Liver (tissue), 9 donors: ENCODE measurements around the gene EVC. TPM values are rescaled to one million over a fixed set of nuclear protein-coding genes. Genes with fewer than 3 reads are reported as not detected.
A peak's percentile ranks its signal among the peaks of the same experiment; 100 is the strongest.
"Not testable (repeated sequence)": the region's sequence is repeated elsewhere in the genome, so short reads cannot be mapped to it uniquely, and the experiment has no call there.

Source experiments
- DNase-seq: peaks from one replicate; pipeline ENCODE4 v3.0.0-alpha.2; 2017; ENCODE audit warnings: low spot score
- H3K27ac ChIP-seq, 2 donors: one replicate each; pipeline ENCODE4 v1.7.0; 2013; ENCODE audit warnings: inconsistent platforms in 2 of 2, low read length in 2 of 2, control low read depth in 1 of 2, low read depth in 1 of 2, mild to moderate bottlenecking in 1 of 2
- H3K27me3 ChIP-seq, 4 donors: one replicate each; pipeline versions ENCODE4 v1.6.1 to v1.7.0; 2013; ENCODE audit warnings: low read length in 3 of 4, inconsistent platforms in 1 of 4, mild to moderate bottlenecking in 1 of 4, moderate library complexity in 1 of 4; ENCODE audit not compliant: control insufficient read depth in 4 of 4, insufficient read depth in 4 of 4
- H3K36me3 ChIP-seq, 4 donors: one replicate each; pipeline versions ENCODE4 v1.6.1 to v1.7.0; 2013; ENCODE audit warnings: low read length in 3 of 4, mild to moderate bottlenecking in 3 of 4, low read depth in 1 of 4, moderate library complexity in 1 of 4; ENCODE audit not compliant: control insufficient read depth in 4 of 4, insufficient read depth in 3 of 4
- H3K4me1 ChIP-seq, 4 donors: one replicate each; pipeline versions ENCODE4 v1.6.1 to v1.7.0; 2013; ENCODE audit warnings: low read length in 3 of 4, mild to moderate bottlenecking in 3 of 4, moderate library complexity in 1 of 4; ENCODE audit not compliant: control insufficient read depth in 4 of 4, insufficient read depth in 4 of 4
- H3K4me3 ChIP-seq, 3 donors: one replicate each; pipeline versions ENCODE4 v1.6.1 to v1.7.0; 2013; ENCODE audit warnings: low read length in 3 of 3, control low read depth in 1 of 3, low read depth in 1 of 3, mild to moderate bottlenecking in 1 of 3
- H3K9ac ChIP-seq, 2 donors: one replicate each; pipeline ENCODE4 v1.7.0; 2013; ENCODE audit warnings: low read length in 2 of 2, mild to moderate bottlenecking in 2 of 2, moderate library complexity in 2 of 2, control low read depth in 1 of 2, low read depth in 1 of 2
- H3K9me3 ChIP-seq, 4 donors: one replicate each; pipeline versions ENCODE4 v1.6.1 to v1.7.0; 2013; ENCODE audit warnings: low read length in 3 of 4; ENCODE audit not compliant: control insufficient read depth in 4 of 4
- ATF3 ChIP-seq: IDR thresholded peaks from 2 replicates; pipeline ENCODE4 v1.6.1; 2016; ENCODE audit warnings: antibody characterized with exemption
- CTCF ChIP-seq: fragments of 150-350 bp; IDR thresholded peaks from 2 replicates; pipeline ENCODE4 v1.5.1; 2017; ENCODE audit warnings: improper control_type of control experiment, low read depth, low read length; ENCODE audit not compliant: missing input control
- EGR1 ChIP-seq, 2 donors: IDR thresholded peaks; 2 replicates each; pipeline ENCODE4 v1.6.1; 2016 to 2018; ENCODE audit warnings: antibody characterized with exemption in 2 of 2, low read depth in 2 of 2
- FOXA2 ChIP-seq: IDR thresholded peaks from 2 replicates; pipeline ENCODE4 v1.6.1; 2016; ENCODE audit warnings: antibody characterized with exemption
- GABPA ChIP-seq, 2 donors: IDR thresholded peaks in 1 of 2; conservative IDR thresholded peaks in 1 of 2; 2 replicates each; pipeline ENCODE4 v1.6.1; 2016; ENCODE audit warnings: antibody characterized with exemption in 2 of 2, mild to moderate bottlenecking in 1 of 2, moderate library complexity in 1 of 2
- MAX ChIP-seq: IDR thresholded peaks from 2 replicates; pipeline ENCODE4 v1.6.1; 2016; ENCODE audit warnings: antibody characterized with exemption
- NR2F2 ChIP-seq: IDR thresholded peaks from 2 replicates; pipeline ENCODE4 v1.6.1; 2016; ENCODE audit warnings: antibody characterized with exemption
- RAD21 ChIP-seq, 2 donors: IDR thresholded peaks; 2 replicates each; pipeline ENCODE4 v1.6.1; 2016; ENCODE audit warnings: antibody characterized with exemption in 2 of 2, mild to moderate bottlenecking in 2 of 2
- REST ChIP-seq: IDR thresholded peaks from 2 replicates; pipeline ENCODE4 v1.6.1; 2016; ENCODE audit warnings: antibody characterized with exemption, mild to moderate bottlenecking
- RXRA ChIP-seq, 2 donors: IDR thresholded peaks; 2 replicates each; pipeline ENCODE4 v1.6.1; 2017 to 2018; ENCODE audit warnings: antibody characterized with exemption in 2 of 2, mild to moderate bottlenecking in 1 of 2
- SP1 ChIP-seq: IDR thresholded peaks from 2 replicates; pipeline ENCODE4 v1.6.1; 2018; ENCODE audit warnings: antibody characterized with exemption, mild to moderate bottlenecking
- YY1 ChIP-seq: IDR thresholded peaks from 2 replicates; pipeline ENCODE4 v1.6.1; 2016; ENCODE audit warnings: antibody characterized with exemption, mild to moderate bottlenecking
- ZBTB33 ChIP-seq: IDR thresholded peaks from 2 replicates; pipeline ENCODE4 v1.6.1; 2016; ENCODE audit warnings: antibody characterized with exemption
- WGBS: extraction: QIAGEN DNeasy Blood & Tissue Kit; methylation state at CpG from one replicate; pipeline ENCODE4 v1.1.7; 2013; 5-methylcytosine and 5-hydroxymethylcytosine counted together
- polyA plus RNA-seq, 2 donors: library from polyadenylated mRNA; stranded (reverse) in 1 of 2; unstranded in 1 of 2; fragments of 200-250 nt in 1 of 2; fragments of >200 nt in 1 of 2; fragmentation: Nextera tagmentation in 1 of 2; extraction: Ambion mirVana in 1 of 2; gene quantifications; one replicate each; pipeline versions ENCODE4 v1.2.1 to v1.2.3, GENCODE V29; 2013 to 2015
- total RNA-seq, 2 donors: library from RNA; depleted of rRNA; stranded (reverse); fragments of >200 nt; gene quantifications; one replicate each; pipeline ENCODE4 v1.2.3, GENCODE V29; 2014
- donor health status: healthy.
- donor health status: healthy.
- donor health status: healthy.
- donor health status: healthy.
- donor health status: healthy.

EVC gene
- total and polyA plus RNA-seq, 4 donors, result 0.76 to 10.9 (median 3.2) TPM

- H3K27ac ChIP-seq, H3K4me1 ChIP-seq, H3K36me3 ChIP-seq, H3K9ac ChIP-seq, H3K27me3 ChIP-seq, H3K9me3 ChIP-seq, H3K4me3 ChIP-seq, DNase-seq: not testable (repeated sequence)
- WGBS, result 80% methylated on average over 6 of the region's 6 CpGs
Measured at GRCh38 chr4:5837483-5837882, 126.5 kb downstream of the EVC start.

- Histone ChIP-seq H3K4me3 (no peak overlapping the region), H3K36me3 (no peaks in the 10 kb centered on the region), H3K27ac (peak overlapping the region in 1 of 2 donors; percentile 28), H3K4me1 (no peaks in the 10 kb centered on the region), H3K9me3 (no peaks in the 10 kb centered on the region), H3K27me3 (no peaks in the 10 kb centered on the region), H3K9ac (no peak overlapping the region)
- WGBS, result 89% methylated on average over 13 of the region's 13 CpGs
- no peak for TF ChIP-seq SP1
- no peak for TF ChIP-seq GABPA (IDR thresholded peaks at IDR 0.05 in 1 of 2, conservative IDR thresholded peaks at IDR 0.05 in 1 of 2)
- no peak for TF ChIP-seq CTCF
- TF ChIP-seq MAX, result no peak
- TF ChIP-seq YY1, result no peak
- no peak for TF ChIP-seq REST
- TF ChIP-seq FOXA2, result no peak
- no peak for TF ChIP-seq RAD21 (IDR thresholded peaks at IDR 0.05)
- TF ChIP-seq RXRA (IDR thresholded peaks at IDR 0.05), result no peak
- no peak for TF ChIP-seq ZBTB33
- no peak for TF ChIP-seq NR2F2
- TF ChIP-seq EGR1 (IDR thresholded peaks at IDR 0.05; ENCODE audit: low read depth in 2 of 2), result no peak
- no peak for TF ChIP-seq ATF3
- no peak for DNase-seq
Measured at GRCh38 chr4:5839332-5839731, 128.3 kb downstream of the EVC start.
